Thyroid gland (tissue), 4 donors: ENCODE measurements around the gene TOPBP1. TPM values are rescaled to one million over a fixed set of nuclear protein-coding genes. Genes with fewer than 3 reads are reported as not detected.

Experiments used
- DNase-seq, 2 donors: peaks; one replicate each; pipeline ENCODE4 v3.0.0-alpha.2; 2019
- H3K27ac ChIP-seq, 3 donors: fragments of 200-600 bp; sonication (generic); 1 replicate in 2 of 3; 2 replicates in 1 of 3; pipeline ENCODE4 v1.5.1; 2016 to 2019; ENCODE audit warnings: mild to moderate bottlenecking in 1 of 3, moderate library complexity in 1 of 3
- H3K27me3 ChIP-seq: fragments of 200-600 bp; sonication (generic); one replicate; pipeline ENCODE4 v1.5.1; 2019
- H3K36me3 ChIP-seq, 2 donors: fragments of 200-600 bp; sonication (generic); one replicate each; pipeline ENCODE4 v1.5.1; 2016 to 2019
- H3K4me1 ChIP-seq, 2 donors: fragments of 200-600 bp; sonication (generic); one replicate each; pipeline ENCODE4 v1.5.1; 2017 to 2019
- H3K4me3 ChIP-seq, 3 donors: fragments of 200-600 bp; sonication (generic); replicated peaks in 1 of 3; 1 replicate in 2 of 3; 2 replicates in 1 of 3; pipeline ENCODE4 v1.5.1; 2016; ENCODE audit warnings: mild to moderate bottlenecking in 1 of 3
- H3K9me3 ChIP-seq: fragments of 200-600 bp; sonication (generic); one replicate; pipeline ENCODE4 v1.5.1; 2017
- CTCF ChIP-seq, 6 experiments: fragments of 200-600 bp in 3 of 6; fragments of 450-650 bp in 3 of 6; sonication (generic) in 3 of 6; IDR thresholded peaks; one replicate each; pipeline ENCODE4 v1.5.1; 2016 to 2019; ENCODE audit warnings: antibody characterized with exemption in 6 of 6, mild to moderate bottlenecking in 2 of 6, inconsistent platforms in 1 of 6, moderate library complexity in 1 of 6
- POLR2A ChIP-seq, 2 donors: fragments of 450-650 bp; IDR thresholded peaks; one replicate each; pipeline ENCODE4 v1.6.1; 2017; ENCODE audit warnings: antibody characterized with exemption in 2 of 2, mild to moderate bottlenecking in 2 of 2, moderate library complexity in 1 of 2
- WGBS, 2 donors: methylation state at CpG; one replicate each; pipeline ENCODE4 v1.1.5; 2017; 5-methylcytosine and 5-hydroxymethylcytosine counted together
- intact Hi-C: fragments of 100-400 bp; cut with DNase I; formaldehyde crosslinking; loops from one replicate; pipeline ENCODE4 v1.15.1; 2023
- total RNA-seq, 4 donors: library from RNA; depleted of rRNA; stranded (reverse); fragments of >200 nt; gene quantifications; one replicate each; pipeline ENCODE4 v1.2.3, GENCODE V29; 2016

TOPBP1 gene
- total RNA-seq, 4 donors from 2014 or later, result 25.5 to 46.7 (median 29.4) TPM

GRCh38 chr3:133570139-133570936 is 91.4 kb downstream of the TOPBP1 start:
- 80 to 90% methylated on average over 5 of the region's 5 CpGs for WGBS, 2 donors
- DNase-seq, result peak; percentile 51 to 65

GRCh38 chr3:133568294-133569014 is 93.3 kb downstream of the TOPBP1 start:
- Histone ChIP-seq H3K27ac (peak overlapping the region in 1 of 3 donors; percentile 91), H3K36me3 (no peaks in the 10 kb centered on the region), H3K27me3 (no peaks in the 10 kb centered on the region), H3K4me3 (no peak overlapping the region), H3K4me1 (peaks cover 17 to 45% of the 10 kb centered on the region in 2 donors), H3K9me3 (no peaks in the 10 kb centered on the region)
- 63 to 74% methylated on average over 8 of the region's 8 CpGs for WGBS, 2 donors
- intact Hi-C loops, result no loop called here
- no peak for DNase-seq
- TF ChIP-seq CTCF (IDR thresholded peaks at IDR 0.05) (no peak), POLR2A (IDR thresholded peaks at IDR 0.05) (no peak)

More at GRCh38 chr3:133570139-133570936, 91.4 kb downstream of the TOPBP1 start:
- no peaks in the 10 kb centered on the region for H3K9me3 ChIP-seq
- intact Hi-C loops, result loop anchor here (10.0 kb wide), 1 partner anchor 146 kb away; no protein-coding TSS in a partner anchor
- TF ChIP-seq POLR2A (IDR thresholded peaks at IDR 0.05), result peak in 1 of 2 donors; percentile 45
- TF ChIP-seq CTCF (IDR thresholded peaks at IDR 0.05), result no peak
- no peak overlapping the region for H3K4me3 ChIP-seq
- peaks cover 22 to 45% of the 10 kb centered on the region in 2 donors for H3K4me1 ChIP-seq
- H3K36me3 ChIP-seq, result no peaks in the 10 kb centered on the region
- peak overlapping the region; percentile 71 to 93 (median 91) for H3K27ac ChIP-seq
- no peaks in the 10 kb centered on the region for H3K27me3 ChIP-seq

- WGBS, 2 donors, result 68 to 77% methylated on average over 1 of the region's 1 CpG
- no peak overlapping the region for H3K27ac ChIP-seq
- intact Hi-C loops, result no loop called here
- no peak overlapping the region for H3K4me3 ChIP-seq
- no peaks in the 10 kb centered on the region for H3K27me3 ChIP-seq
- no peaks in the 10 kb centered on the region for H3K36me3 ChIP-seq
- H3K9me3 ChIP-seq, result no peaks in the 10 kb centered on the region
- TF ChIP-seq POLR2A (IDR thresholded peaks at IDR 0.05) (no peak), CTCF (IDR thresholded peaks at IDR 0.05) (no peak)
- no peak for DNase-seq
- H3K4me1 ChIP-seq, result peaks cover 0 to 6% of the 10 kb centered on the region in 2 donors
These were observed 97.9 kb downstream of the TOPBP1 start for GRCh38 chr3:133563816-133564215.

- TF ChIP-seq POLR2A (IDR thresholded peaks at IDR 0.05), result no peak
- TF ChIP-seq CTCF (IDR thresholded peaks at IDR 0.05), result no peak
- WGBS, 2 donors, result 82 to 91% methylated on average over 5 of the region's 5 CpGs
- Histone ChIP-seq H3K27me3 (no peaks in the 10 kb centered on the region), H3K27ac (no peak overlapping the region), H3K4me3 (no peak overlapping the region), H3K4me1 (peaks cover 0 to under 1% of the 10 kb centered on the region in 2 donors), H3K36me3 (no peaks in the 10 kb centered on the region), H3K9me3 (no peaks in the 10 kb centered on the region)
- no peak for DNase-seq
- intact Hi-C loops, result no loop called here
These were observed 98.6 kb downstream of the TOPBP1 start for GRCh38 chr3:133563186-133563591.

- no peaks in the 10 kb centered on the region for H3K27me3 ChIP-seq
- no peaks in the 10 kb centered on the region for H3K4me1 ChIP-seq
- no peak overlapping the region for H3K27ac ChIP-seq
- H3K36me3 ChIP-seq, result no peaks in the 10 kb centered on the region
- intact Hi-C loops, result no loop called here
- TF ChIP-seq CTCF (IDR thresholded peaks at IDR 0.05), result no peak
- no peak for TF ChIP-seq POLR2A (IDR thresholded peaks at IDR 0.05)
- H3K4me3 ChIP-seq, result no peak overlapping the region
- DNase-seq, result no peak
- 94 to 95% methylated on average over 1 of the region's 1 CpG for WGBS, 2 donors
- H3K9me3 ChIP-seq, result no peaks in the 10 kb centered on the region
These were observed 99.4 kb downstream of the TOPBP1 start for GRCh38 chr3:133562376-133562775.
